ENCODE results near the gene SEMA4B.
A peak's percentile ranks its signal among the peaks of the same experiment; 100 is the strongest.
"Not testable (repeated sequence)": the region's sequence is repeated elsewhere in the genome, so short reads cannot be mapped to it uniquely, and the experiment has no call there.

SEMA4B gene

GRCh38 chr15:90257776-90258175 lies 56.6 kb downstream of the SEMA4B start:
- DNase-seq (ENCODE audit: low spot score), result no peak

- DNase-seq (ENCODE audit: low spot score), result no peak
Measured at GRCh38 chr15:90259524-90259923, 58.4 kb downstream of the SEMA4B start.

GRCh38 chr15:90260731-90261130 lies 59.6 kb downstream of the SEMA4B start:
- not testable (repeated sequence) for DNase-seq (ENCODE audit: low spot score)

GRCh38 chr15:90261811-90262210 lies 60.7 kb downstream of the SEMA4B start:
- DNase-seq (ENCODE audit: low spot score), result no peak

- no peak for DNase-seq (ENCODE audit: low spot score)
Measured at GRCh38 chr15:90262426-90262825, 61.3 kb downstream of the SEMA4B start.

GRCh38 chr15:90264671-90265070 lies 63.5 kb downstream of the SEMA4B start:
- no peak for DNase-seq (ENCODE audit: low spot score)

GRCh38 chr15:90265271-90266060 lies 64.3 kb downstream of the SEMA4B start, which contains the start of gene NGRN:
TSS of gene NGRN (plus strand) at chr15:90265672. CDS start at chr15:90265713, 41 bp downstream.
- peak; percentile 90 for DNase-seq (ENCODE audit: low spot score)

- DNase-seq (ENCODE audit: low spot score), result peak; percentile 15
Measured at GRCh38 chr15:90266061-90266431, 64.9 kb downstream of the SEMA4B start.

- DNase-seq (ENCODE audit: low spot score), result no peak
Measured at GRCh38 chr15:90266485-90266884, 65.4 kb downstream of the SEMA4B start.

GRCh38 chr15:90268415-90268814 lies 67.3 kb downstream of the SEMA4B start:
- DNase-seq (ENCODE audit: low spot score), result no peak

GRCh38 chr15:90270502-90271150 lies 69.5 kb downstream of the SEMA4B start:
- no peak for DNase-seq (ENCODE audit: low spot score)

GRCh38 chr15:90271459-90272166 lies 70.5 kb downstream of the SEMA4B start:
- no peak for DNase-seq (ENCODE audit: low spot score)

GRCh38 chr15:90278467-90278866 lies 77.3 kb downstream of the SEMA4B start:
- not testable (repeated sequence) for DNase-seq (ENCODE audit: low spot score)
